Measurements from ENCODE around the gene OSCP1.
"Not testable (repeated sequence)": the region's sequence is repeated elsewhere in the genome, so short reads cannot be mapped to it uniquely, and the experiment has no call there.

Gene OSCP1

DNA sequence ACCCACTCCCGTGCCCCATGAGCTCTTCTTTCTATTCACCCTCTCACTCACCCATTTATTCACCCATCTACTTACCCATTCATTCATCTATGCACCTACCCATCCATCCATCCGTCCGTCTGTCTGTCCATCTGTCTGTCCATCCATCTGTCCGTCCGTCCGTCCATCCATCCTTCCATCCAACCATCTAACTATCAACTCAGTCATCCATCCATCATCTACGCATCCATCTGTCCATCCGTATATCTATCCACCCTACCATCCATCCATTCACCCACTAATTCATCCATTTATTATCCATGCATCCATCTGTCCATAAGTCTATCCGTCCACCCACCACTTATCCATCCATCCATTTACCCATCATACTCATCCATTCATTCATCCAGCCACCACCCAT is 43.3 kb upstream of the OSCP1 start:
- TF ChIP-seq EZH2 (IDR thresholded peaks at IDR 0.05; ENCODE audit: borderline replicate concordance, low read length) = no peak
- TF ChIP-seq CTCF (IDR thresholded peaks at IDR 0.05; ENCODE audit: low read length) = no peak
- Histone ChIP-seq H3K9me3 (ENCODE audit: low read length) (no peaks in the 10 kb centered on the region), H3K4me1 (ENCODE audit: insufficient read depth, low read length, severe bottlenecking) (no peaks in the 10 kb centered on the region), H3K4me2 (ENCODE audit: low read length) (no peak overlapping the region), H3K4me3 (ENCODE audit: low read depth, low read length, poor library complexity, severe bottlenecking) (no peak overlapping the region), H3K9me2 (ENCODE audit: low read depth, low read length) (no peaks in the 10 kb centered on the region), H3F3A (ENCODE audit: insufficient read depth, low read length) (no peaks in the 10 kb centered on the region), H3K79me2 (ENCODE audit: insufficient read depth, low read length) (no peaks in the 10 kb centered on the region), H4K20me1 (ENCODE audit: insufficient read depth, low read length) (no peaks in the 10 kb centered on the region), H3K27me3 (ENCODE audit: insufficient read depth, low read length) (peaks cover 8% of the 10 kb centered on the region), H2AFZ (ENCODE audit: low read length) (no peak overlapping the region), H3K9ac (ENCODE audit: low read length) (no peak overlapping the region), H3K36me3 (ENCODE audit: insufficient read depth, low read length) (no peaks in the 10 kb centered on the region), H3K27ac (ENCODE audit: low read depth, low read length, poor library complexity, severe bottlenecking) (no peak overlapping the region)

DNA sequence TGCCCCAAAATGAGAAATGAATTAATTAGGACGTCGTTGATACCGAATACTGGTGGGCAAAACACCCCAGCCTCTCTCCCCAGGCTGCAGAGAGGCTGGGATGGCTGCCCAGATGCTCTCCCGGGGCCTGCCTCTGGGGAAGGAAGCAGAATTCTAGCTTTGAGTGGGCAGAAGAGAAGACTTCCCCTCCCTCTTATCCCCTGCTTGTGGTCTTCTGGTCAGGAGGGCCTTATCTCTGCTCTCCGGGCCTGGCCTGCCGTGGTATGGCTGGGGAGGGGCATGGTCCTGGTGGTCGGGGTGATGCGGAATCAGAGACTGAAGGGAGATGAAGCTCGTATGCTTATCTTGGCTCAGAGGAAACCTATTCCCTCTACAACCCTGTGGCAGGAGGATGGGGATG is 42.2 kb upstream of the OSCP1 start:
- Histone ChIP-seq H2AFZ (ENCODE audit: low read length) (no peak overlapping the region), H4K20me1 (ENCODE audit: insufficient read depth, low read length) (no peaks in the 10 kb centered on the region), H3F3A (ENCODE audit: insufficient read depth, low read length) (no peaks in the 10 kb centered on the region), H3K4me1 (ENCODE audit: insufficient read depth, low read length, severe bottlenecking) (no peaks in the 10 kb centered on the region), H3K27ac (ENCODE audit: low read depth, low read length, poor library complexity, severe bottlenecking) (no peak overlapping the region), H3K79me2 (ENCODE audit: insufficient read depth, low read length) (no peaks in the 10 kb centered on the region), H3K27me3 (ENCODE audit: insufficient read depth, low read length) (peaks cover 8% of the 10 kb centered on the region), H3K9me2 (ENCODE audit: low read depth, low read length) (no peaks in the 10 kb centered on the region), H3K36me3 (ENCODE audit: insufficient read depth, low read length) (no peaks in the 10 kb centered on the region), H3K9ac (ENCODE audit: low read length) (no peak overlapping the region), H3K9me3 (ENCODE audit: low read length) (no peaks in the 10 kb centered on the region), H3K4me2 (ENCODE audit: low read length) (no peak overlapping the region), H3K4me3 (ENCODE audit: low read depth, low read length, poor library complexity, severe bottlenecking) (no peak overlapping the region)
- TF ChIP-seq EZH2 (IDR thresholded peaks at IDR 0.05; ENCODE audit: borderline replicate concordance, low read length) = no peak
- TF ChIP-seq CTCF (IDR thresholded peaks at IDR 0.05; ENCODE audit: low read length) = no peak

GRCh38 chr1:36489258-36490051 is 39.2 kb upstream of the OSCP1 start:
- H3K9ac ChIP-seq (ENCODE audit: low read length); H3K36me3 ChIP-seq (ENCODE audit: insufficient read depth, low read length); H3F3A ChIP-seq (ENCODE audit: insufficient read depth, low read length); H3K27ac ChIP-seq (ENCODE audit: low read depth, low read length, poor library complexity, severe bottlenecking); H3K27me3 ChIP-seq (ENCODE audit: insufficient read depth, low read length); H3K9me2 ChIP-seq (ENCODE audit: low read depth, low read length); H3K4me1 ChIP-seq (ENCODE audit: insufficient read depth, low read length, severe bottlenecking); H4K20me1 ChIP-seq (ENCODE audit: insufficient read depth, low read length); H3K79me2 ChIP-seq (ENCODE audit: insufficient read depth, low read length); H3K4me2 ChIP-seq (ENCODE audit: low read length); H3K4me3 ChIP-seq (ENCODE audit: low read depth, low read length, poor library complexity, severe bottlenecking); H3K9me3 ChIP-seq (ENCODE audit: low read length); H2AFZ ChIP-seq (ENCODE audit: low read length): not testable (repeated sequence)

GRCh38 chr1:36487906-36488305 is 37.7 kb upstream of the OSCP1 start:
- Histone ChIP-seq H3K9ac (ENCODE audit: low read length) (no peak overlapping the region), H3K4me2 (ENCODE audit: low read length) (no peak overlapping the region), H2AFZ (ENCODE audit: low read length) (no peak overlapping the region)

GRCh38 chr1:36487336-36487725 is 37.1 kb upstream of the OSCP1 start:
- not testable (repeated sequence) for H3K4me2 ChIP-seq (ENCODE audit: low read length); H3K9me2 ChIP-seq (ENCODE audit: low read depth, low read length); H3K9me3 ChIP-seq (ENCODE audit: low read length); H3K9ac ChIP-seq (ENCODE audit: low read length); H3K36me3 ChIP-seq (ENCODE audit: insufficient read depth, low read length); H3K4me1 ChIP-seq (ENCODE audit: insufficient read depth, low read length, severe bottlenecking); H3F3A ChIP-seq (ENCODE audit: insufficient read depth, low read length); H4K20me1 ChIP-seq (ENCODE audit: insufficient read depth, low read length); H3K4me3 ChIP-seq (ENCODE audit: low read depth, low read length, poor library complexity, severe bottlenecking); H2AFZ ChIP-seq (ENCODE audit: low read length); H3K79me2 ChIP-seq (ENCODE audit: insufficient read depth, low read length); H3K27ac ChIP-seq (ENCODE audit: low read depth, low read length, poor library complexity, severe bottlenecking)
- peaks cover 18% of the 10 kb centered on the region; the same call in 1 of the 2 replicates for H3K27me3 ChIP-seq (ENCODE audit: insufficient read depth, low read length)

More at GRCh38 chr1:36487906-36488305, 37.7 kb upstream of the OSCP1 start:
- H3K9me3 ChIP-seq (ENCODE audit: low read length) = no peaks in the 10 kb centered on the region
- H4K20me1 ChIP-seq (ENCODE audit: insufficient read depth, low read length) = no peaks in the 10 kb centered on the region
- no peak for TF ChIP-seq EZH2 (IDR thresholded peaks at IDR 0.05; ENCODE audit: borderline replicate concordance, low read length)
- TF ChIP-seq CTCF (IDR thresholded peaks at IDR 0.05; ENCODE audit: low read length) = no peak
- H3K27ac ChIP-seq (ENCODE audit: low read depth, low read length, poor library complexity, severe bottlenecking) = no peak overlapping the region
- peaks cover 12% of the 10 kb centered on the region; the same call in 1 of the 2 replicates for H3K27me3 ChIP-seq (ENCODE audit: insufficient read depth, low read length)
- peaks cover 8% of the 10 kb centered on the region for H3K4me1 ChIP-seq (ENCODE audit: insufficient read depth, low read length, severe bottlenecking)
- H3K79me2 ChIP-seq (ENCODE audit: insufficient read depth, low read length) = no peaks in the 10 kb centered on the region
- no peak overlapping the region for H3K4me3 ChIP-seq (ENCODE audit: low read depth, low read length, poor library complexity, severe bottlenecking)
- H3F3A ChIP-seq (ENCODE audit: insufficient read depth, low read length) = no peaks in the 10 kb centered on the region
- no peaks in the 10 kb centered on the region for H3K9me2 ChIP-seq (ENCODE audit: low read depth, low read length)
- no peaks in the 10 kb centered on the region for H3K36me3 ChIP-seq (ENCODE audit: insufficient read depth, low read length)
